ENCODE data around the gene C5orf46.
"Not testable (repeated sequence)": the region's sequence is repeated elsewhere in the genome, so short reads cannot be mapped to it uniquely, and the experiment has no call there.

The C5orf46 gene

DNA sequence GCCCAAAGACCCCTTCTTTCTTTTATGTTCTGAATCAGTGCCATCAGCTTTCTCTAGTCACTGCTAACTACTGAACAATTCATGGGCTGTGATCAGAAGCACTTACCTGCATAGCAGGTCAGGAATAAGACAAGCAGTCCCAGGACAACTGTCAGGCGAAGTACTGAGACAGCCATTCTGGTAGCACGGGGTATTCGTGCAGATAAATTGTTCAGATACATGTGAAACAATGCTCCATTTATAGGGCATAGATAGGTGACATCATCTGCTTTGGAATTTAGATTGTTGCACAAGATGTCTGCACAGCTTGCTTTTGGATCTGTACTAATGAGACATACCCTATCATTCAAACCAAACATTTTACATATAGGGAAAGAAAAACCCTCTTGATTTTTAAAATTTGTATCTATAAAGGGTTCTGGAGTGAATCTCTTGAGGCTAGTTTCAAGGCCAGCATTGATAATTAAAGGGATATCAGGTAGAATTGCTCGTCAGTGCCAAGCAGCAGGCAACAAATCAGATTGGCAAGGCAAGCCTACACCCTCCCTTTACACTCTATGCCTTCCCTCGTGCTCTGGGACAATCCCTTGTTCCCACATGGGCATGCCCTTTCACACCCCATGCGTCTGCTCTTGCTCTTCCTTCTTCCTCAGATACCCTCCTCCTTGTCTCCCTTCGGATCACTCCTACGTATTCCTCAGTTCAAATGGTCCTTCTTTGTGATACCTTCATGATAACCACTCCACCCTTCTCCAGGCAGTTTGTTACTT lies at the start of gene C5orf46:
Gene C5orf46, minus strand, starts transcription at position 213 of the 770 bp plus-strand sequence. Its CDS starts 37 bp downstream, at position 176.
- H3K27ac Mint-ChIP-seq: no peak within 1 kb of the TSS

DNA sequence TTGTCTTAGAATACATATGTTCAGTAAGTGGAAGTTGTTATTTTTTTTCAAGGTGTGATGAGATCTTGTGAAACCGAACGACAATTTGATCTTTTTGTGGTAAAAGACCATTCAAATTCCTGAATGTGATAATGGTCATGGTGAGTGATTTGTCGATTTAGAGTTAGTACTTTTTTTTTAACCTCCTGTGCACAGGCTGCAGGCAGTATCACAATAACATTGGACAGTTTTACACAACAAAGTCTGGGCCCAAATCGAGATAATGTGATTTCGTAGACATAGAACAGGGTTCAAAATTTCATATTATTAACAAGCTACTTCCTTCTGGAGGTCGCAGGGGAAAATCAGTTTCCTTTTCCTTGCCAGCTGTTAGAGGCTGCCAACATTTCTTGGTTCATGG lies 48.6 kb upstream of the C5orf46 start:
- no peak overlapping the region for H3K27ac Mint-ChIP-seq
- no peak for ATAC-seq
- no peaks in the 10 kb centered on the region for H3K4me1 Mint-ChIP-seq
- H3K27me3 Mint-ChIP-seq: no peaks in the 10 kb centered on the region
- H3K9me3 Mint-ChIP-seq: no peaks in the 10 kb centered on the region
- H3K4me3 Mint-ChIP-seq: no peak overlapping the region
- no peaks in the 10 kb centered on the region for H3K36me3 Mint-ChIP-seq

More for the DNA sequence above, at the start of gene C5orf46:
- no peak within 1 kb of the TSS for H3K4me3 Mint-ChIP-seq
- ATAC-seq: no peak
- H3K4me1 Mint-ChIP-seq: no peaks in the 10 kb centered on the region
- H3K36me3 Mint-ChIP-seq: no peaks in the 10 kb centered on the region
- H3K9me3 Mint-ChIP-seq: no peaks in the 10 kb centered on the region
- H3K27me3 Mint-ChIP-seq: no peaks in the 10 kb centered on the region

DNA sequence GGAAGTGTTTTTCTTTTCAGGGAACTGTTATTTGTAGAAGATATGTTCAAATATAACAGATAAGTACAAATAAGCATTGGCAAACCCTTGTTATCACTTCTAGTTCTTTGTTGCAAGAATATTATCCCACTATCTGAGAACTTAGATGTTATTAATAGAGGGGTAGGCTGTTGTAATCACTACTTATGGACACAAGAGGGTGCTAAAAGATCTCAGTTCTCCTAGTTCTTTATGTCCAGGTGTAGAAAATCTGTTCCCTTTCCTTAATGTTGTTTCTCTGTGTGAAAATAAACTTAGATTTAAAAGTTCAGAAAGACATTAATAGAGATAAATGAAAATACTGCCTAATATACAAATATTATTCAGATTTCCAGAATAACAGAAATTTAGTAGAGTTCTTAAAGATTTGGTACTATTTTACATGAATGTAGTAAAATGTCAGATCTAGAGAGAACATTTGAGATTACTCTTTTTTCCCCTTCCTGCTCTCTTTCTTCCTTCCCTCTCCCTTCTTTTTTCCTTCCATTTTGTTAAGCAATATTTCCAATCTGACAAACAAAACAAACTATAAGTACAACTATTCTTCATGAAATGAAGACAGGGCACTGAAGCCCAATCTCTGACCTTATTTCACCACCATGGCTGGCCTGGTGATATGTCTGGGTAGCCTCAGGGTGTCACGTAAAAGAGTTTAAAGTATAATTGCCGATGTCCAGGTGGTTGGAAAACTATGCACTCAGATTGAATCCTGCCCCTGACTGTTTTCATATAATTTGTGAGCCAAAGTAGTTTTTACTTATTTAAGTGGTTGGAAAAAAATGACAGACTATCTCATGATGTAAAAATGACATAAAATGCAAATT lies 43.6 kb upstream of the C5orf46 start:
- ATAC-seq: no peak
- Mint-ChIP-seq H3K4me3 (no peak overlapping the region), H3K36me3 (no peaks in the 10 kb centered on the region), H3K9me3 (no peaks in the 10 kb centered on the region), H3K27me3 (no peaks in the 10 kb centered on the region), H3K27ac (no peak overlapping the region), H3K4me1 (no peaks in the 10 kb centered on the region)

DNA sequence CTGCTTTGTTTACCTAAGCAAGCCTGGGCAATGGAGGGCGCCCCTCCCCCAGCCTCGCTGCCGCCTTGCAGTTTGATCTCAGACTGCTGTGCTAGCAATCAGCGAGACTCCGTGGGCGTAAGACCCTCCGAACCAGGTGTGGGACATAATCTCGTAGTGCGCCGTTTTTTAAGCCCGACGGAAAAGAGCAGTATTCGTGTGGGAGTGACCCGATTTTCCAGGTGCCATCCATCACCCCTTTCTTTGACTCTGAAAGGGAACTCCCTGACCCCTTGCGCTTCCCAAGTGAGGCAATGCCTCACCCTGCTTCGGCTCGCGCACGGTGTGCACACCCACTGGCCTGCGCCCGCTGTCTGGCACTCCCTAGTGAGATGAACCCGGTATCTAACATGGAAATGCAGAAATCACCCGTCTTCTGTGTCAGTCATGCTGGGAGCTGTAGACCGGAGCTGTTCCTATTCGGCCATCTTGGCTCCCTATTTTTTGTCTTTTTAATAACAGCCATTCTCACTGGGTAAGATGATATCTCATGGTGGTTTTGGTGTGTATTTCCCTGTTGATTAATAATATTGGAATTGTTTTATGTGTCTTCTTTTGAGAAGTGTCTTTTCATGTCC lies 40.4 kb upstream of the C5orf46 start:
- H3K27me3 Mint-ChIP-seq: not testable (repeated sequence)

DNA sequence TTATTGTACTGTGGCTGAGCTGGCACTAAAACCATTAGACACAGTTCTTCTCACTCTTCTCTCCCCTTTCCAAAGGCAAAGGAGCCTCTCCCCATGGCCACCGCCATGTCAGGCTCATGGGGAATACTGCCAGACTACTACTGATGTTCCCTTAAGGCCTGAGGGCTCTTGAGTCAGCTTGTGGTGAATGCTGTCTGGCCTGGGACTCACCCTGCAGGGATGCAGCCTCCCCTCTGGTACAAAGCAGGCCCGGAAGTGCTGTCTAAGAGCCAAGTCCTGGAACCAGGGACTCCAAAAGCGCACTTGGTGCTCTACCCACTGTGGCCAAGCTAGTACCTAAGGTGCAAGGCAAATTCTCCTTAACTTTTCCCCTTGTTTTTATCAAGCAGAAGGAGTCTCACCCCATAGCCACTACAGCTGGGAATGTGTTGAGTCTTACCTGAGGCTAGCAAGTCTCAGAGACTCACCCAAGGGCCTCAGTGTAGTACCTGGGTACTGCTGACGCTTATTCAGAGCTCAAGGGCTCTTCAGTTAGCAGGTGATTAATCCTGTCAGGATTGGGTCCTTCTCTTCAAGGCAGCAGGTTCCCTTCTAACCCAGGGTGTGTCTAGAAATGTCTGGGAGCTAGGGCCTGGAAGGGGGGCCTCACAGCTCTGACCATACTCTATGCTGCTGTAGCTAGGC lies 33.2 kb upstream of the C5orf46 start:
- Mint-ChIP-seq H3K27ac (no peak overlapping the region), H3K36me3 (no peaks in the 10 kb centered on the region), H3K9me3 (peaks cover 3% of the 10 kb centered on the region), H3K4me1 (no peaks in the 10 kb centered on the region), H3K4me3 (no peak overlapping the region), H3K27me3 (no peaks in the 10 kb centered on the region)
- no peak for ATAC-seq

More for the DNA sequence above, 40.4 kb upstream of the C5orf46 start:
- H3K4me1 Mint-ChIP-seq, H3K4me3 Mint-ChIP-seq, ATAC-seq, H3K9me3 Mint-ChIP-seq, H3K36me3 Mint-ChIP-seq, H3K27ac Mint-ChIP-seq: not testable (repeated sequence)

DNA sequence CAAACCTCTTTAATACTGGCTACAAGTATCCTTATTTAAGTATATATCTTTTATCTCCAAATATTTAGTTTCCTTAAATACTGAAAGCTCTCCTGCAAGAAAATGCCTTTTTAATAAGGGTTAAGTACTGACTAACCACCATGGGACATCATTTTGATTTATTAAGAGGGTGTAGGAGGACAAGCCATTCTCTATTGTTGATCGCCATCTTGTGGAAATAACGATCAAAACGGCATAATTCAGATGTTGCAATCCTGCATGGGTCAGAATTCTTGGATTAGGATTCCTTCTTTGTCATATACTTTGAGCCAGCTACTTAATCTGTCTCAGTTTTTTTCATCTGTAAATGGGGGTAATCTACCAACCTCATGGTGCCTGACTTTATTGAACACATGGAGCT lies 28.7 kb upstream of the C5orf46 start:
- peaks cover 3% of the 10 kb centered on the region for H3K9me3 Mint-ChIP-seq
- H3K27ac Mint-ChIP-seq: no peak overlapping the region
- no peak for ATAC-seq
- no peaks in the 10 kb centered on the region for H3K4me1 Mint-ChIP-seq
- H3K4me3 Mint-ChIP-seq: no peak overlapping the region
- no peaks in the 10 kb centered on the region for H3K27me3 Mint-ChIP-seq
- H3K36me3 Mint-ChIP-seq: no peaks in the 10 kb centered on the region

DNA sequence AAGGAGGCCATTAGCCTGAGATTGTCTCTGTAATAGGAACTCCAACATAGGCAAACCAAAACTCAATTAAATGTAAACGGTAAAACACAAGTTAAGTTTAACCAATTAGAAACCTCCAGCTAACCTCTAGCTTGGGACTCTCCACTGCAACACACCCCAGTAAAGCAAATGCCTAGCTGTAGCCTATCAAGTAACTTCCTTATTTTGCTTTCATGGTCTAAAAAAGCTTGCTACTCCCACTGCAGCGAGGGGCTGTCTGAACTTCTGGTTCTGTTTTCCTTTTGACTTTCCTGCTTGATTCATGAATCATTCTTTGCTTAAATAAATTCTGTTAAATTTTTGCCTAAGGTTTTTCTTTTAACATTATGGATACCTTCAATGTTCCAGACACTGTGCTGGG lies 24.4 kb upstream of the C5orf46 start:
- Mint-ChIP-seq H3K9me3 (peaks cover 4% of the 10 kb centered on the region), H3K36me3 (no peaks in the 10 kb centered on the region), H3K4me3 (no peak overlapping the region), H3K27ac (no peak overlapping the region), H3K27me3 (no peaks in the 10 kb centered on the region), H3K4me1 (no peaks in the 10 kb centered on the region)
- no peak for ATAC-seq

DNA sequence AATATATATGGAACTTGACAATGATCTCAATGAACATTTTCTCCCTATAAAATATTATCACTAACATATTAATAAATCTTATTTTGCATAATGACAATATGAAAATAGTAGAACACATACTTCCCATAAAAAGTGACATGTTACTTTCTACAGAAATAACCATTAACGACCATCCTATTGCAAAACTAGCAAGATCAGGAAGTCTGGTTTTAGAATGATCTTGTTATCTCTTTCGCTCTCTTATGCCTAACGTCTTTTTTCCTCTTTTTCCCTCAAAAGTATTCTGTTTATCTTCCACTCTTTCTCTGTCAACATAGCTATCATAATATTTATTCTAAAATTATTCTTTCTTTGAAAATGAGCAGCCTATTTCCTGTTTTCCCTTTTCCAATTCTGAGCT lies 21.6 kb upstream of the C5orf46 start:
- no peak overlapping the region for H3K27ac Mint-ChIP-seq
- H3K27me3 Mint-ChIP-seq: no peaks in the 10 kb centered on the region
- H3K9me3 Mint-ChIP-seq: peaks cover 4% of the 10 kb centered on the region
- no peaks in the 10 kb centered on the region for H3K36me3 Mint-ChIP-seq
- H3K4me3 Mint-ChIP-seq: no peak overlapping the region
- ATAC-seq: no peak
- no peaks in the 10 kb centered on the region for H3K4me1 Mint-ChIP-seq

DNA sequence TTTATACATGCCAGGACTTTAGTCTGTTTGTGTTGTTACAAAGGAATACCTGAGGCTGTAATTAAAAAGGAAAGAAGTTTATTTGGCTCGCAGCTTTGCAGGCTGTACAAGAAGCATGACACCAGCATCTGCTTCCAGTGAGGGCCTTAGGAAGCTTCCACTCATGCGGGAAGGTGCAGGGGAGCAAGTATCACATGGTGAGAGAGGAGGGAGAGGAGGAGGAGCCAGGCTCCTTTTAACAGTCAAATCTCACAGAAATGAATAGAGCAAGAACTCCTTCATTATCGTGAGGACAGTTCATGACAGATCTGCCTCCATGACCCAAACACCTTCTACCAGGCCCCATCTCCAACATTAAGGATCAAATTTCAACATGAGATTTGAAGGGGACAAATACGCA lies 18.7 kb upstream of the C5orf46 start:
- H3K36me3 Mint-ChIP-seq: no peaks in the 10 kb centered on the region
- ATAC-seq: no peak
- H3K4me3 Mint-ChIP-seq: no peak overlapping the region
- no peak overlapping the region for H3K27ac Mint-ChIP-seq
- no peaks in the 10 kb centered on the region for H3K27me3 Mint-ChIP-seq
- no peaks in the 10 kb centered on the region for H3K4me1 Mint-ChIP-seq
- peaks cover 4% of the 10 kb centered on the region for H3K9me3 Mint-ChIP-seq

DNA sequence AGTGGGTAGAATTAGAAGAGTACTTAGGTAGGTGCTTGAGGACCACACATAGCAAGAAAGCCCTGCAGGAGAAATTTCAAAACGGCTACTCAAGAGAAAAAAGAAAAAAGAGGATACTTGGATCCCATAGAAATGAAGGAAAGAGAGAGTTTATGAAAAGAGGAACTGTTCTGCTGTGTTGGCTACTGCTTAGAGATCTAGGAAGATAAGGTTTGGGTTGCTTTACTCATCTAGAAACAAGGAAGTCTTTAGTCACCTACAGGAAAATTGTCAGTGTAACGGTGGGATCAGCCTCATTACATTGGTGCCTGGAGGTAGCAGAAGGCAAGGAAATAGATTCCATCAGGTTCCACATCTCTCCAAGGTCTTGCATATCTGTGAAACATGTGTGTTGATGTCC lies 14.8 kb upstream of the C5orf46 start:
- H3K4me3 Mint-ChIP-seq: no peak overlapping the region
- no peak for ATAC-seq
- peaks cover 2% of the 10 kb centered on the region for H3K9me3 Mint-ChIP-seq
- no peaks in the 10 kb centered on the region for H3K27me3 Mint-ChIP-seq
- H3K36me3 Mint-ChIP-seq: no peaks in the 10 kb centered on the region
- H3K27ac Mint-ChIP-seq: no peak overlapping the region
- no peaks in the 10 kb centered on the region for H3K4me1 Mint-ChIP-seq

DNA sequence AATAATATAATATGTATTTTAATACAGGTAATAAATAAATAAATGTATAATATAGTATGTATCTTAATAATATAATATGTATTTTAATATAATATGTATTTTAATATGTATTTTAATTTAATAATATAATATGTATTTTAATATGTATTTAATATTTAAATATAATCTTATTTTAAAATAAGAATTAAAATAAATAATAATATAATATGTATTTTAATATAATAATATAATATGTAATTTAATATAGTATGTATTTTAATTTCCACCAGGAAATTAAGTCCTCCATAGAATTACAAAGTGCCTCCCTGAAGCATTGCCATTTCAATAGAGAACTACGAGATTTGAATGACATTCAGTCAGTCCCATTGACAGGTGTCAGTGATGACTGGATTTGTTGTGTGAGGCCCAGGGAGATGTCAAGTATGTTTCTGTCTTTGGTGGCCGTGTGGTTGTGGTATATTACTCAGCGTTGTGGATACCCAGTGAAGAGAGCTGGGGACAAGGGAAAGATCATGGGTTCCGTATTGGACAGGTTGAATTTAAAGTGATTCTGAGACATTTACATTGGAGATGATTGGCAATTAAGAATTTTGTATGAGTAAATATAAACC lies 14.2 kb upstream of the C5orf46 start:
- peaks cover 2% of the 10 kb centered on the region for H3K9me3 Mint-ChIP-seq
- no peak for ATAC-seq
- H3K27me3 Mint-ChIP-seq: no peaks in the 10 kb centered on the region
- H3K27ac Mint-ChIP-seq: no peak overlapping the region
- no peaks in the 10 kb centered on the region for H3K4me1 Mint-ChIP-seq
- H3K36me3 Mint-ChIP-seq: no peaks in the 10 kb centered on the region
- no peak overlapping the region for H3K4me3 Mint-ChIP-seq

DNA sequence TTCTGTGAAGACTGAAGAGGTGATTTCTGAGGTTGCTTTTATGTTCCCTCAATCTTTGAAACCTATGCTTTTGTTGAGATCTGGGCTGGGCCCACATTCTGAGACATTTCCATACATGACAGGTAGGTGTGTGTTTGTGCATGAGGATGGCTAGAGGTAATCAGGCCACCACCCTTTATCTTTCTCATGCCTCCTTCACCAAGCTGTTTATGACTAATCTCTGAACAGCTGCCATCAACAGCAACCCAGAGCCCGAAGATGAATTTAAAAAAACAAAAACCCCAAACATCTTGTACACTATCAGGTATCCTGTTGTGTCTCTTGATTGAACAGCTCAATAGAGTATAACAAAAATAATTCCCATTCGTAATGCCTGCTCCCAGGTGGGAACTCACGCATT lies 12.6 kb upstream of the C5orf46 start:
- H3K9me3 Mint-ChIP-seq: peaks cover 2% of the 10 kb centered on the region
- H3K4me3 Mint-ChIP-seq: no peak overlapping the region
- no peak overlapping the region for H3K27ac Mint-ChIP-seq
- H3K36me3 Mint-ChIP-seq: no peaks in the 10 kb centered on the region
- no peaks in the 10 kb centered on the region for H3K27me3 Mint-ChIP-seq
- no peaks in the 10 kb centered on the region for H3K4me1 Mint-ChIP-seq
- ATAC-seq: no peak

DNA sequence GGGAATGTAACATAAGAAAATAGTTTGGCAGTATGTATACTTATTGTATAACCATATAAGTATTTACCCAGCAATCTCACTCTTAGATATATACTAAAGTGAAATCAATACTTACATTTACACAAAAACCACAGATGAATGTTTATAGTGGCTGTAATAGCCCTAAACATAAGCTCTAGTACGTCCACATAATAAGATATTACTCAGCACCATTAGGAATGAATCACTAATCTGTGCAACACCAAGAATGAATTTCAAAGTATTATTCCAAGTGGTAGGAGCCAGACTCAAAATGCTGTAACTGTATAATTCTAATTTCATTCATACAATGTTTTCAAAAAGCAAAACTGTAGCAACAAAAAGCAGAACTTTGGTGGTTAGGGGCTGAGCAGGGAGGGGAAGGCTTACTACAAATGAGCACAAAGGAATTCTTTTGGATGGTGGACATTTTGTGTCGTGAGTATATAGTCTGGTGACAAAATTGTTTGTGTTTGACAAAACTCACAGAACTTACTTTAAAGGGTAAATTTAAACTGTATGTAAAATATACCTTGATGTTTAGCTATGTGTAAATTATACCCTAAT lies 11.9 kb upstream of the C5orf46 start:
- ATAC-seq: no peak

DNA sequence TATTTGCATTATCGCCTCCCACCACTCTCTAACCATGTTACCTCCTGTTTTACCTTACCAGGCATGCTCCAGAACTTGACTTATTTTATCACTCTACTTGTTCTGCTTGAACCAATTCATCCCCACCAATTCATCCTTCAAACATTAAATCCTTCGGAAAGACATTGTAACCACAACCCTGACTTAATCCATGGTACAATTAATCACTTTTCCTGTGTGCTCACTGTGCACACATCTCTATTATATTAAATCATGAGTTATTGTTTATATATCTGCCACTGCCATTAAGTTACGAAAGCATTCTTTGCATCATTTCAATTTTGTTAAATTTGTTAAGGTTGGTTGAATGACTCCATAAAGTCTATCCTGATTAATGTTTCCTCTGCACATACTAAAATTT lies 7.4 kb upstream of the C5orf46 start:
- Mint-ChIP-seq H3K4me1 (no peaks in the 10 kb centered on the region), H3K27me3 (no peaks in the 10 kb centered on the region), H3K4me3 (no peak overlapping the region), H3K36me3 (no peaks in the 10 kb centered on the region), H3K27ac (no peak overlapping the region), H3K9me3 (peaks cover 2% of the 10 kb centered on the region)
- ATAC-seq: no peak

More for the DNA sequence above, 11.9 kb upstream of the C5orf46 start:
- Mint-ChIP-seq H3K9me3 (peaks cover 2% of the 10 kb centered on the region), H3K27me3 (no peaks in the 10 kb centered on the region), H3K36me3 (no peaks in the 10 kb centered on the region), H3K4me1 (no peaks in the 10 kb centered on the region), H3K4me3 (no peak overlapping the region), H3K27ac (no peak overlapping the region)
